Mesenchymal stem cell (in vitro differentiated cells and primary cell): ENCODE measurements around the gene SLFN5. TPM values are rescaled to one million over a fixed set of nuclear protein-coding genes. Genes with fewer than 3 reads are reported as not detected.
"Not testable (repeated sequence)": the region's sequence is repeated elsewhere in the genome, so short reads cannot be mapped to it uniquely, and the experiment has no call there.

ENCODE experiments used
- DNase-seq: peaks from one replicate; pipeline ENCODE4 v3.0.0-alpha.2; 2013
- H2AFZ ChIP-seq: one replicate; pipeline ENCODE4 v1.6.1; 2013; ENCODE audit warnings: low read depth, mild to moderate bottlenecking, control low read depth, inconsistent platforms, low read length, moderate library complexity
- H2AK5ac ChIP-seq: 2 replicates; pipeline ENCODE4 v1.6.1; 2013; ENCODE audit warnings: low read length, moderate library complexity, mild to moderate bottlenecking, inconsistent platforms; ENCODE audit not compliant: severe bottlenecking
- H2BK120ac ChIP-seq: one replicate; pipeline ENCODE4 v1.6.1; 2013; ENCODE audit warnings: low read depth, mild to moderate bottlenecking, inconsistent platforms, low read length, moderate library complexity
- H2BK12ac ChIP-seq, 2 experiments: one replicate each; pipeline ENCODE4 v1.6.1; 2013; ENCODE audit warnings: inconsistent platforms in 2 of 2, low read length in 2 of 2, mild to moderate bottlenecking in 2 of 2, moderate library complexity in 2 of 2, control low read depth in 1 of 2
- H2BK15ac ChIP-seq: one replicate; pipeline ENCODE4 v1.6.1; 2013; ENCODE audit warnings: mild to moderate bottlenecking, low read depth, inconsistent platforms; ENCODE audit not compliant: poor library complexity, severe bottlenecking
- H2BK5ac ChIP-seq: 2 replicates; pipeline ENCODE4 v1.6.1; 2013; ENCODE audit warnings: low read depth, mild to moderate bottlenecking, low read length, control low read depth, inconsistent platforms; ENCODE audit not compliant: poor library complexity, severe bottlenecking
- H3K14ac ChIP-seq, 2 experiments: one replicate each; pipeline ENCODE4 v1.6.1; 2013; ENCODE audit warnings: inconsistent platforms in 2 of 2, low read length in 2 of 2, control low read depth in 1 of 2, mild to moderate bottlenecking in 1 of 2, moderate library complexity in 1 of 2
- H3K18ac ChIP-seq, 2 experiments: one replicate each; pipeline ENCODE4 v1.6.1; 2013; ENCODE audit warnings: inconsistent platforms in 2 of 2, low read length in 2 of 2, control low read depth in 1 of 2, low read depth in 1 of 2, mild to moderate bottlenecking in 1 of 2
- H3K23ac ChIP-seq, 2 experiments: one replicate each; pipeline ENCODE4 v1.6.1; 2013; ENCODE audit warnings: inconsistent platforms in 2 of 2, low read length in 2 of 2, mild to moderate bottlenecking in 2 of 2, moderate library complexity in 2 of 2, control low read depth in 1 of 2
- H3K27ac ChIP-seq: 2 replicates; pipeline ENCODE4 v1.5.1; 2013; ENCODE audit warnings: mild to moderate bottlenecking, moderate library complexity, low read length, control low read depth, inconsistent platforms; ENCODE audit not compliant: poor library complexity, severe bottlenecking
- H3K27me3 ChIP-seq, 2 experiments: 2 replicates each; pipeline versions ENCODE4 v1.6.1 to v1.7.0; 2013; ENCODE audit warnings: low read length in 2 of 2, mild to moderate bottlenecking in 2 of 2, moderate library complexity in 2 of 2, control low read depth in 1 of 2, inconsistent platforms in 1 of 2; ENCODE audit not compliant: control insufficient read depth in 1 of 2, insufficient read depth in 1 of 2
- H3K36me3 ChIP-seq, 2 experiments: 2 replicates each; pipeline versions ENCODE4 v1.6.1 to v1.7.0; 2013; ENCODE audit warnings: low read length in 2 of 2, control low read depth in 1 of 2, inconsistent platforms in 1 of 2, low read depth in 1 of 2, mild to moderate bottlenecking in 1 of 2; ENCODE audit not compliant: insufficient read depth in 2 of 2, control insufficient read depth in 1 of 2
- H3K4ac ChIP-seq, 2 experiments: one replicate each; pipeline ENCODE4 v1.6.1; 2013; ENCODE audit warnings: inconsistent platforms in 2 of 2, low read length in 2 of 2, mild to moderate bottlenecking in 2 of 2, moderate library complexity in 2 of 2, control low read depth in 1 of 2, low read depth in 1 of 2
- H3K4me1 ChIP-seq: 2 replicates; pipeline ENCODE4 v1.6.1; 2013; ENCODE audit warnings: low read depth, low read length, control low read depth; ENCODE audit not compliant: control insufficient read depth, insufficient read depth
- H3K4me2 ChIP-seq: 2 replicates; pipeline ENCODE4 v1.6.1; 2013; ENCODE audit warnings: low read length, mild to moderate bottlenecking, inconsistent platforms; ENCODE audit not compliant: poor library complexity, severe bottlenecking
- H3K4me3 ChIP-seq, 2 experiments: 2 replicates each; pipeline versions ENCODE4 v1.5.1 to v1.7.0; 2013; ENCODE audit warnings: low read length in 2 of 2, mild to moderate bottlenecking in 2 of 2, control low read depth in 1 of 2, low read depth in 1 of 2; ENCODE audit not compliant: insufficient read depth in 1 of 2
- H3K79me1 ChIP-seq: replicated peaks from 2 replicates; pipeline ENCODE4 v1.6.1; 2013; ENCODE audit warnings: mild to moderate bottlenecking, control low read depth, low read length, inconsistent platforms; ENCODE audit not compliant: poor library complexity, severe bottlenecking
- H3K9ac ChIP-seq: 2 replicates; pipeline ENCODE4 v1.7.0; 2013; ENCODE audit warnings: mild to moderate bottlenecking, low read length, moderate library complexity
- H3K9me3 ChIP-seq: 2 replicates; pipeline ENCODE4 v1.7.0; 2013; ENCODE audit warnings: mild to moderate bottlenecking, low read length; ENCODE audit not compliant: control insufficient read depth
- H4K8ac ChIP-seq: one replicate; pipeline ENCODE4 v1.6.1; 2013; ENCODE audit warnings: inconsistent platforms, mild to moderate bottlenecking, low read length, moderate library complexity
- H4K91ac ChIP-seq: one replicate; pipeline ENCODE4 v1.6.1; 2013; ENCODE audit warnings: mild to moderate bottlenecking, low read length, inconsistent platforms
- whole genome bisulfite sequencing: methylation state at CpG from one replicate; pipeline ENCODE4 v1.1.7; 2013; ENCODE audit warnings: mixed read lengths; 5-methylcytosine and 5-hydroxymethylcytosine counted together
- polyA plus RNA-seq, 2 experiments: library from polyadenylated mRNA; stranded (reverse); fragments of 200-250 nt; gene quantifications; one replicate each; pipeline ENCODE4 v1.2.3, GENCODE V29; 2013

Gene SLFN5
- polyA plus RNA-seq (2013, experiment 1 of 2) = 11.9 TPM
- polyA plus RNA-seq (2013, experiment 2 of 2) = 11.0 TPM

DNA sequence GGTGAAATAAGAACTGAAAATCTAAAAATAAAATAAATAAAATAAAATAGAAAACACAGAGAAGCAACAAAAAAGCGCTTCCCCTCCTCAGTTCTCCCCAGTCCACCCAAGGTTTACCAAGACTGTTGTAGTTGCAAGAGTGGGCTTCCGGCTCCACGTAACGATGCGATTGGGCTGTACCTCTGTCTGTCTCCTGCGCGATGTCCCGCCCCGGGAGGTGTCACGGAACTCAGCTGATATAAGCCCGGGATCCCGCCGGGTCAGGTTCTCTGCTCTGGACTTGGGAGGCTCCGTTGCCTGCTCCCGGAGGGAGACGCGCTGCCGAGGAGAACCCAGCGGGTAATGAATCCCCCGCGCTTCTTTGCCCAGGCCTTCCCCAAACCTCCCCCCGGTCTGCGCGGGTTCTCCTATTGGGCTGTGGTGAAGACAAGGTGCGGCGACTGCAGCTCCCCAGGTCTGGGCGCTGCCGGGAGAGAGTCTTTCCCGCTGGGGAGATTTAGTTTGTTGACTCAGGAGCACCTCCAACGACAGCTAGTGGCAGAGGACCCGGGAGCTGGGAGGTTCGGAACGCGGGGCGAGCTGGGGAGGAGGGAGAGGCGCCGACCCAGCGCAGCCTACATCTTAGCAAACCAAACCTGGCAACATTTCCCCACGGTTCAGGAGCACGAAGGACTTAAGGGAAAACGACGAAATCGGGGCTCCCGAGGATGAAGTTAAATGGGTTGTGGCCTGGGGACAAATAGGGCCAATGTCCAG, at the start of gene SLFN5:
Gene SLFN5, plus strand, starts transcription at position 268 of the 756 bp plus-strand sequence. CDS start 15,619 bp downstream, outside the sequence.
- H4K8ac ChIP-seq = peak within 1 kb of the TSS; percentile 55

DNA sequence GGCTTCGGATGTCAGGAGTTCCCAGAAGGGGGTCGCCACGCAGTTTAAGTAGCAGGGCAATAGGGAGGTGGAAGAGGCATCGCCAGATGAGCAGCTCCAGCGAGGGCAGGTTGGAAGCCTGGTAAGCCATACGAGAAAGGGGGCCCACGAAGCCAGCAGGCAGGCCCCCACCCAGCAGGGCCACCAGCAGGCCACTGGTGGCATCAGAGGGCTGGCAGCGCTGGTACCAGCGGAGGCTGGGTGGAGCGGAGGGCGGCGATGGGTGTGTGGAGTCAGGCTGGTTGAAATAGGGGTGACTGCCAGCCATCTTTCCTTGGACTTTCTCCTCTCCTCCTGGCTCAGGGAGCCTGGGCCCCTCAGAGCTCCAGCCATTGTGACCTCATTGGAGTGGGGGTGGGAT, 48.9 kb upstream of the SLFN5 start, which contains the start of gene SLC35G3:
Gene SLC35G3, minus strand, starts transcription at position 393 of the 400 bp plus-strand sequence. Its CDS starts 86 bp downstream, at position 307.
- not testable (repeated sequence) for H4K8ac ChIP-seq, H2BK120ac ChIP-seq, H3K36me3 ChIP-seq, H4K91ac ChIP-seq, H2AFZ ChIP-seq, H3K4me1 ChIP-seq, DNase-seq, H2AK5ac ChIP-seq, H3K4ac ChIP-seq, H2BK5ac ChIP-seq, H3K9me3 ChIP-seq, H3K4me2 ChIP-seq, H3K27ac ChIP-seq, H3K14ac ChIP-seq, H3K18ac ChIP-seq, H2BK15ac ChIP-seq, H2BK12ac ChIP-seq, H3K23ac ChIP-seq, H3K4me3 ChIP-seq, H3K79me1 ChIP-seq, H3K9ac ChIP-seq, H3K27me3 ChIP-seq
- WGBS = 82% methylated on average over 7 of the region's 12 CpGs

More for the DNA sequence above, at the start of gene SLFN5:
- H3K4me1 ChIP-seq = peaks cover 12% of the 10 kb centered on the region
- peak within 1 kb of the TSS; percentile 100 for H3K9ac ChIP-seq
- peak within 1 kb of the TSS; percentile 52 for H3K27ac ChIP-seq
- peak within 1 kb of the TSS; percentile 18 for H4K91ac ChIP-seq
- H3K14ac ChIP-seq = peak within 1 kb of the TSS in 1 of 2 experiments; percentile 86
- no peak within 1 kb of the TSS for H2AK5ac ChIP-seq
- H3K23ac ChIP-seq = peak within 1 kb of the TSS in 1 of 2 experiments; percentile 62
- H3K4ac ChIP-seq = peak within 1 kb of the TSS in 1 of 2 experiments; percentile 81
- peak within 1 kb of the TSS; percentile 56 for H2BK120ac ChIP-seq
- H3K27me3 ChIP-seq = peaks cover 0 to 6% of the 10 kb centered on the region in 2 experiments
- no peak within 1 kb of the TSS for H2BK12ac ChIP-seq
- no peak within 1 kb of the TSS for H2BK5ac ChIP-seq
- no peaks in the 10 kb centered on the region for H3K9me3 ChIP-seq
- H3K4me2 ChIP-seq = peak within 1 kb of the TSS; percentile 98
- peak within 1 kb of the TSS; percentile 33 to 82 for H3K18ac ChIP-seq
- peak within 1 kb of the TSS; percentile 58 for H2AFZ ChIP-seq
- peak within 1 kb of the TSS; percentile 56 for H2BK15ac ChIP-seq
- H3K79me1 ChIP-seq = no peaks in the 10 kb centered on the region
- peaks cover 0 to 18% of the 10 kb centered on the region in 2 experiments for H3K36me3 ChIP-seq
- peak; percentile 91 for DNase-seq
- under 1% methylated on average over 33 of the region's 44 CpGs for WGBS
- H3K4me3 ChIP-seq = peak within 1 kb of the TSS; percentile 69 to 97

GRCh38 chr17:35195062-35195461, 47.8 kb upstream of the SLFN5 start:
- H2AK5ac ChIP-seq, H3K23ac ChIP-seq, H3K9ac ChIP-seq, H4K8ac ChIP-seq, DNase-seq, H3K4me2 ChIP-seq, H3K4me3 ChIP-seq, H3K9me3 ChIP-seq, H3K27me3 ChIP-seq, H3K14ac ChIP-seq, H3K27ac ChIP-seq, H3K4ac ChIP-seq, H2BK120ac ChIP-seq, H2BK12ac ChIP-seq, H4K91ac ChIP-seq, H3K36me3 ChIP-seq, H3K18ac ChIP-seq, H2BK15ac ChIP-seq, H3K4me1 ChIP-seq, H3K79me1 ChIP-seq, H2AFZ ChIP-seq, H2BK5ac ChIP-seq: not testable (repeated sequence)
- WGBS = 97% methylated on average over 19 of the region's 31 CpGs

GRCh38 chr17:35202582-35202981, 40.3 kb upstream of the SLFN5 start:
- H2BK120ac ChIP-seq, H3K4me1 ChIP-seq, H2AFZ ChIP-seq, H3K14ac ChIP-seq, H3K79me1 ChIP-seq, H3K18ac ChIP-seq, H3K23ac ChIP-seq, H4K8ac ChIP-seq, H3K36me3 ChIP-seq, H2BK12ac ChIP-seq, H3K4me3 ChIP-seq, H3K9me3 ChIP-seq, H4K91ac ChIP-seq, H3K4me2 ChIP-seq, H2BK15ac ChIP-seq, DNase-seq, H2BK5ac ChIP-seq, H3K9ac ChIP-seq, H3K27me3 ChIP-seq, H2AK5ac ChIP-seq, H3K27ac ChIP-seq, H3K4ac ChIP-seq: not testable (repeated sequence)
- WGBS = no CpG with 5 or more reads among the region's 2 CpGs
